Ascending aorta (tissue), 2 donors: ENCODE data around the gene FGGY. TPM values are rescaled to one million over a fixed set of nuclear protein-coding genes. Genes with fewer than 3 reads are reported as not detected.

Experiments
- DNase-seq, 2 donors: peaks; one replicate each; pipeline ENCODE4 v3.0.0-alpha.2; 2019; ENCODE audit warnings: low spot score in 2 of 2
- H3K27ac ChIP-seq, 2 donors: fragments of 200-600 bp; sonication (generic); one replicate each; pipeline ENCODE4 v1.5.1; 2016 to 2017; ENCODE audit warnings: mild to moderate bottlenecking in 1 of 2
- H3K27me3 ChIP-seq: fragments of 200-600 bp; sonication (generic); one replicate; pipeline ENCODE4 v1.5.1; 2017
- H3K36me3 ChIP-seq, 2 donors: fragments of 200-600 bp; sonication (generic); one replicate each; pipeline ENCODE4 v1.5.1; 2016
- H3K4me1 ChIP-seq, 2 donors: fragments of 200-600 bp; sonication (generic); one replicate each; pipeline ENCODE4 v1.5.1; 2016 to 2017; ENCODE audit warnings: mild to moderate bottlenecking in 1 of 2
- H3K4me3 ChIP-seq, 2 donors: fragments of 200-600 bp; sonication (generic); one replicate each; pipeline ENCODE4 v1.5.1; 2016 to 2017; ENCODE audit warnings: mild to moderate bottlenecking in 1 of 2
- H3K9me3 ChIP-seq, 2 donors: fragments of 200-600 bp; sonication (generic); one replicate each; pipeline ENCODE4 v1.5.1; 2016
- CTCF ChIP-seq, 3 experiments: fragments of 200-600 bp in 2 of 3; fragments of 450-650 bp in 1 of 3; sonication (generic) in 2 of 3; IDR thresholded peaks; one replicate each; pipeline ENCODE4 v1.5.1; 2016 to 2019; ENCODE audit warnings: antibody characterized with exemption in 3 of 3, mild to moderate bottlenecking in 1 of 3, moderate library complexity in 1 of 3
- intact Hi-C: fragments of 100-400 bp; cut with DNase I; formaldehyde crosslinking; loops from one replicate; pipeline ENCODE4 v1.15.1; 2023
- total RNA-seq: library from RNA; depleted of rRNA; stranded (reverse); fragments of >200 nt; gene quantifications from one replicate; pipeline ENCODE4 v1.1.0, GENCODE V29; 2016

Gene FGGY
- total RNA-seq, 1 donor from 2014 or later, result 7.0 TPM

- no peaks in the 10 kb centered on the region for H3K27me3 ChIP-seq
- no peaks in the 10 kb centered on the region for H3K36me3 ChIP-seq
- peaks cover 3 to 18% of the 10 kb centered on the region in 2 donors for H3K4me1 ChIP-seq
- intact Hi-C loops, result loop anchor here (1.0 to 2.0 kb wide), 3 partner anchors 883 to 959 kb away; partner anchors contain the start of gene JUN
- peak overlapping the region in 1 of 2 donors; percentile 38 for H3K27ac ChIP-seq
- no peak for DNase-seq
- peak overlapping the region in 1 of 2 donors; percentile 23 for H3K4me3 ChIP-seq
- H3K9me3 ChIP-seq, result no peaks in the 10 kb centered on the region
- TF ChIP-seq CTCF (IDR thresholded peaks at IDR 0.05), result peak; percentile 88 to 95 (median 92)
Observed at GRCh38 chr1:59699227-59699847, 402.4 kb downstream of the FGGY start.

GRCh38 chr1:59701376-59701775, 404.5 kb downstream of the FGGY start:
- Histone ChIP-seq H3K9me3 (no peaks in the 10 kb centered on the region), H3K4me1 (peaks cover 12 to 30% of the 10 kb centered on the region in 2 donors), H3K27me3 (no peaks in the 10 kb centered on the region), H3K36me3 (no peaks in the 10 kb centered on the region), H3K27ac (no peak overlapping the region), H3K4me3 (no peak overlapping the region)
- intact Hi-C loops, result no loop called here
- no peak for TF ChIP-seq CTCF (IDR thresholded peaks at IDR 0.05)
- DNase-seq, result no peak

GRCh38 chr1:59703226-59703917, 406.5 kb downstream of the FGGY start:
- Histone ChIP-seq H3K27ac (peak overlapping the region; percentile 31 to 66), H3K36me3 (no peaks in the 10 kb centered on the region), H3K27me3 (no peaks in the 10 kb centered on the region), H3K4me3 (no peak overlapping the region), H3K4me1 (peaks cover 20 to 38% of the 10 kb centered on the region in 2 donors), H3K9me3 (no peaks in the 10 kb centered on the region)
- TF ChIP-seq CTCF (IDR thresholded peaks at IDR 0.05), result no peak
- no peak for DNase-seq
- intact Hi-C loops, result no loop called here

- no peak for TF ChIP-seq CTCF (IDR thresholded peaks at IDR 0.05)
- Histone ChIP-seq H3K36me3 (no peaks in the 10 kb centered on the region), H3K9me3 (no peaks in the 10 kb centered on the region), H3K27me3 (no peaks in the 10 kb centered on the region), H3K27ac (peak overlapping the region; percentile 31 to 66), H3K4me1 (peaks cover 17 to 35% of the 10 kb centered on the region in 2 donors), H3K4me3 (no peak overlapping the region)
- no peak for DNase-seq
- intact Hi-C loops, result no loop called here
Observed at GRCh38 chr1:59703918-59704378, 407.1 kb downstream of the FGGY start.

GRCh38 chr1:59704716-59705115, 407.8 kb downstream of the FGGY start:
- no peak for DNase-seq
- no peaks in the 10 kb centered on the region for H3K36me3 ChIP-seq
- no peak for TF ChIP-seq CTCF (IDR thresholded peaks at IDR 0.05)
- H3K27me3 ChIP-seq, result no peaks in the 10 kb centered on the region
- peak overlapping the region in 1 of 2 donors; percentile 66 for H3K27ac ChIP-seq
- no peak overlapping the region for H3K4me3 ChIP-seq
- no peaks in the 10 kb centered on the region for H3K9me3 ChIP-seq
- intact Hi-C loops, result loop anchor here (5.0 kb wide), 1 partner anchor 53 kb away; no protein-coding TSS in a partner anchor
- H3K4me1 ChIP-seq, result peaks cover 17 to 35% of the 10 kb centered on the region in 2 donors
